ENCODE measurements around the gene FAM78B. TPM values are rescaled to one million over a fixed set of nuclear protein-coding genes. Genes with fewer than 3 reads are reported as not detected.

Gene FAM78B
- total and polyA plus RNA-seq, 10 of the 15 experiments (the other 5 are each of a cell fraction or from before 2014, with no cell fraction given), result 0.10 to 4.9 (median 1.6) TPM

DNA sequence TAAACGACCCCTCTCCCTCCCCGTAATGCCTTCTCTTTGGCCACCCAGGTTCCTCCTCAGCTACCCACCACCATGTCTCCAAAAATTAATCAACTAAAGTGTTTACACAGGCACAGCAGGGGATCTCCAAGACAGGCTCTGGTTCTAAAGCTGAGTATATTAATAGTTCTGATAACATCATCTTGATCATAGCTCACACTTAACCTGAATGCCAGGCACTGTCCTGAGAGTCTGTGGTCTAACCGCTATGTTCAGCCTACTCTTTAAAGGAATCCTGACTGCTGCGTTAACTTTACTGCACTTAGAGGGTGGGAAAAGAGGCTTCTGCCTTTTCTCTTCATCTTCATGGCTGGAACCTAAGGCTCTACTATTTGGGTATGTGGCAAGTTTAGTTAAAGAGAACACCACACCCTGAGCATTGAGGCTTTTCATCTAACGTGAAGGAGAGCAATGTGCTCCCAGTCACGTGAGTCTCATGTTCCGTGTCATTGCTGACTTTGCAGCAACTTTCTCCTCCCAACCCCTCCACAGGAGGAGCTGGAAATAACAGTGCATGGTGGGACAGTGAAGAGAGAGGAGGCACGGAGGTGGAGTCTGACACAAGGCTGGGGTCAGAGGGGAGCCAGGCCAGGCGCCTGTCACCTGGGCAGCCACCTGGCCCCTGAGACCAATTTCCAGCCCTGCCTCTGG, 86.4 kb downstream of the FAM78B start:
- Histone ChIP-seq H3K27ac (ENCODE audit: control insufficient read depth, insufficient read depth) (no peak overlapping the region), H3K79me2 (ENCODE audit: control insufficient read depth, insufficient read depth, low read length) (no peaks in the 10 kb centered on the region), H3K27me3 (replicated peaks in 1 of 2; ENCODE audit: control insufficient read depth in 2 of 2, insufficient read depth in 2 of 2, low read length in 1 of 2) (no peaks in the 10 kb centered on the region), H3K4me2 (ENCODE audit: control insufficient read depth, insufficient read depth) (no peak overlapping the region), H3K4me1 (ENCODE audit: control insufficient read depth, insufficient read depth, low read length) (peaks cover 9% of the 10 kb centered on the region; the same call in 1 of the 2 replicates), H3K4me3 (no peak overlapping the region), H3K36me3 (ENCODE audit: control insufficient read depth in 2 of 2, insufficient read depth in 2 of 2, low read length in 1 of 2) (no peaks in the 10 kb centered on the region), H2AFZ (ENCODE audit: control insufficient read depth, low read depth, low read length) (no peak overlapping the region), H3K9me3 (replicated peaks; ENCODE audit: control insufficient read depth, insufficient read depth, low read length) (no peaks in the 10 kb centered on the region; the same call in 2 of the 3 replicates), H3K9ac (ENCODE audit: control insufficient read depth, insufficient read depth, low read length) (no peak overlapping the region), H4K20me1 (ENCODE audit: control insufficient read depth, insufficient read depth) (no peaks in the 10 kb centered on the region)
- intact Hi-C loops (cut with micrococcal nuclease; ENCODE audit: unreplicated experiment) (loop anchor here (5.0 kb wide), 1 partner anchor 203 kb away; no protein-coding TSS in a partner anchor), in situ Hi-C loops (cut with MboI) (no loop called here)
- CTCF ChIA-PET, result interaction anchor here (0.8 kb wide), 1 partner anchor 11 kb away, joined by 5 read pairs; no protein-coding TSS in a partner anchor
- SMC1A ChIA-PET (ENCODE audit: uncharacterized antibody, unreplicated experiment), result interaction anchor here (0.6 to 1.2 kb wide), 4 partner anchors 9 to 21 kb away, joined by 3 to 4 read pairs (median 3); no protein-coding TSS in a partner anchor
- DNase-seq (ENCODE audit: low read depth, low spot score) (peak; percentile 5), ATAC-seq (peak; percentile 64), FAIRE-seq (no peak)
- BruUV-seq (replicated peaks), result no TSS peak
- RAD21 ChIA-PET (ENCODE audit: unreplicated experiment), result interaction anchor here (0.7 to 1.8 kb wide), 5 partner anchors 9 to 90 kb away, joined by 3 to 5 read pairs (median 4); no protein-coding TSS in a partner anchor
- 54% methylated on average over 9 of the region's 9 CpGs for WGBS (ENCODE audit: insufficient coverage, insufficient replicate concordance, low lambda C conversion rate, missing lambda C conversion rate)
- POLR2A ChIA-PET, result no interaction called here
- TF ChIP-seq MTA3 (IDR thresholded peaks at IDR 0.05; ENCODE audit: borderline replicate concordance, low read length) (no peak), IRF4 (IDR thresholded peaks at IDR 0.05; ENCODE audit: low read depth, low read length) (no peak), CBX5 (IDR thresholded peaks at IDR 0.05; ENCODE audit: low read depth) (no peak), SMAD5 (IDR thresholded peaks at IDR 0.05; ENCODE audit: low read depth) (no peak), SP1 (IDR thresholded peaks at IDR 0.05; ENCODE audit: low read depth, low read length) (no peak), ZSCAN29 (IDR thresholded peaks at IDR 0.05) (no peak), ATF7 (IDR thresholded peaks at IDR 0.05; ENCODE audit: low read depth) (no peak)
- TF ChIP-seq, protein P1, sequence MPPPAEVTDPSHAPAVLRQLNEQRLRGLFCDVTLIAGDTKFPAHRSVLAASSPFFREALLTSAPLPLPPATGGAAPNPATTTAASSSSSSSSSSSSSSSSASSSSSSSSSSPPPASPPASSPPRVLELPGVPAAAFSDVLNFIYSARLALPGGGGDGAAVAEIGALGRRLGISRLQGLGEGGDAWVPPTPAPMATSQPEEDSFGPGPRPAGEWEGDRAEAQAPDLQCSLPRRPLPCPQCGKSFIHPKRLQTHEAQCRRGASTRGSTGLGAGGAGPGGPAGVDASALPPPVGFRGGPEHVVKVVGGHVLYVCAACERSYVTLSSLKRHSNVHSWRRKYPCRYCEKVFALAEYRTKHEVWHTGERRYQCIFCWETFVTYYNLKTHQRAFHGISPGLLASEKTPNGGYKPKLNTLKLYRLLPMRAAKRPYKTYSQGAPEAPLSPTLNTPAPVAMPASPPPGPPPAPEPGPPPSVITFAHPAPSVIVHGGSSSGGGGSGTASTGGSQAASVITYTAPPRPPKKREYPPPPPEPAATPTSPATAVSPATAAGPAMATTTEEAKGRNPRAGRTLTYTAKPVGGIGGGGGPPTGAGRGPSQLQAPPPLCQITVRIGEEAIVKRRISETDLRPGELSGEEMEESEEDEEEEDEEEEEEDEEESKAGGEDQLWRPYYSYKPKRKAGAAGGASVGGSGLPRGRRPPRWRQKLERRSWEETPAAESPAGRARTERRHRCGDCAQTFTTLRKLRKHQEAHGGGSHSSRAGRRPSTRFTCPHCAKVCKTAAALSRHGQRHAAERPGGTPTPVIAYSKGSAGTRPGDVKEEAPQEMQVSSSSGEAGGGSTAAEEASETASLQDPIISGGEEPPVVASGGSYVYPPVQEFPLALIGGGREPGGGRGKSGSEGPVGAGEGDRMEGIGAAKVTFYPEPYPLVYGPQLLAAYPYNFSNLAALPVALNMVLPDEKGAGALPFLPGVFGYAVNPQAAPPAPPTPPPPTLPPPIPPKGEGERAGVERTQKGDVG (CRISPR knock-in tag; IDR thresholded peaks at IDR 0.05), result no peak
- TF ChIP-seq, protein P2, sequence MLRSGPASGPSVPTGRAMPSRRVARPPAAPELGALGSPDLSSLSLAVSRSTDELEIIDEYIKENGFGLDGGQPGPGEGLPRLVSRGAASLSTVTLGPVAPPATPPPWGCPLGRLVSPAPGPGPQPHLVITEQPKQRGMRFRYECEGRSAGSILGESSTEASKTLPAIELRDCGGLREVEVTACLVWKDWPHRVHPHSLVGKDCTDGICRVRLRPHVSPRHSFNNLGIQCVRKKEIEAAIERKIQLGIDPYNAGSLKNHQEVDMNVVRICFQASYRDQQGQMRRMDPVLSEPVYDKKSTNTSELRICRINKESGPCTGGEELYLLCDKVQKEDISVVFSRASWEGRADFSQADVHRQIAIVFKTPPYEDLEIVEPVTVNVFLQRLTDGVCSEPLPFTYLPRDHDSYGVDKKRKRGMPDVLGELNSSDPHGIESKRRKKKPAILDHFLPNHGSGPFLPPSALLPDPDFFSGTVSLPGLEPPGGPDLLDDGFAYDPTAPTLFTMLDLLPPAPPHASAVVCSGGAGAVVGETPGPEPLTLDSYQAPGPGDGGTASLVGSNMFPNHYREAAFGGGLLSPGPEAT (IDR thresholded peaks at IDR 0.05; ENCODE audit: low read depth), result no peak
- TF ChIP-seq, protein P3, sequence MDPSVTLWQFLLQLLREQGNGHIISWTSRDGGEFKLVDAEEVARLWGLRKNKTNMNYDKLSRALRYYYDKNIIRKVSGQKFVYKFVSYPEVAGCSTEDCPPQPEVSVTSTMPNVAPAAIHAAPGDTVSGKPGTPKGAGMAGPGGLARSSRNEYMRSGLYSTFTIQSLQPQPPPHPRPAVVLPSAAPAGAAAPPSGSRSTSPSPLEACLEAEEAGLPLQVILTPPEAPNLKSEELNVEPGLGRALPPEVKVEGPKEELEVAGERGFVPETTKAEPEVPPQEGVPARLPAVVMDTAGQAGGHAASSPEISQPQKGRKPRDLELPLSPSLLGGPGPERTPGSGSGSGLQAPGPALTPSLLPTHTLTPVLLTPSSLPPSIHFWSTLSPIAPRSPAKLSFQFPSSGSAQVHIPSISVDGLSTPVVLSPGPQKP (IDR thresholded peaks at IDR 0.05; ENCODE audit: low read depth, low read length), result no peak
- TF ChIP-seq, protein P4, sequence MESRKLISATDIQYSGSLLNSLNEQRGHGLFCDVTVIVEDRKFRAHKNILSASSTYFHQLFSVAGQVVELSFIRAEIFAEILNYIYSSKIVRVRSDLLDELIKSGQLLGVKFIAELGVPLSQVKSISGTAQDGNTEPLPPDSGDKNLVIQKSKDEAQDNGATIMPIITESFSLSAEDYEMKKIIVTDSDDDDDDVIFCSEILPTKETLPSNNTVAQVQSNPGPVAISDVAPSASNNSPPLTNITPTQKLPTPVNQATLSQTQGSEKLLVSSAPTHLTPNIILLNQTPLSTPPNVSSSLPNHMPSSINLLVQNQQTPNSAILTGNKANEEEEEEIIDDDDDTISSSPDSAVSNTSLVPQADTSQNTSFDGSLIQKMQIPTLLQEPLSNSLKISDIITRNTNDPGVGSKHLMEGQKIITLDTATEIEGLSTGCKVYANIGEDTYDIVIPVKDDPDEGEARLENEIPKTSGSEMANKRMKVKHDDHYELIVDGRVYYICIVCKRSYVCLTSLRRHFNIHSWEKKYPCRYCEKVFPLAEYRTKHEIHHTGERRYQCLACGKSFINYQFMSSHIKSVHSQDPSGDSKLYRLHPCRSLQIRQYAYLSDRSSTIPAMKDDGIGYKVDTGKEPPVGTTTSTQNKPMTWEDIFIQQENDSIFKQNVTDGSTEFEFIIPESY (IDR thresholded peaks at IDR 0.05), result no peak
- TF ChIP-seq, protein P5, sequence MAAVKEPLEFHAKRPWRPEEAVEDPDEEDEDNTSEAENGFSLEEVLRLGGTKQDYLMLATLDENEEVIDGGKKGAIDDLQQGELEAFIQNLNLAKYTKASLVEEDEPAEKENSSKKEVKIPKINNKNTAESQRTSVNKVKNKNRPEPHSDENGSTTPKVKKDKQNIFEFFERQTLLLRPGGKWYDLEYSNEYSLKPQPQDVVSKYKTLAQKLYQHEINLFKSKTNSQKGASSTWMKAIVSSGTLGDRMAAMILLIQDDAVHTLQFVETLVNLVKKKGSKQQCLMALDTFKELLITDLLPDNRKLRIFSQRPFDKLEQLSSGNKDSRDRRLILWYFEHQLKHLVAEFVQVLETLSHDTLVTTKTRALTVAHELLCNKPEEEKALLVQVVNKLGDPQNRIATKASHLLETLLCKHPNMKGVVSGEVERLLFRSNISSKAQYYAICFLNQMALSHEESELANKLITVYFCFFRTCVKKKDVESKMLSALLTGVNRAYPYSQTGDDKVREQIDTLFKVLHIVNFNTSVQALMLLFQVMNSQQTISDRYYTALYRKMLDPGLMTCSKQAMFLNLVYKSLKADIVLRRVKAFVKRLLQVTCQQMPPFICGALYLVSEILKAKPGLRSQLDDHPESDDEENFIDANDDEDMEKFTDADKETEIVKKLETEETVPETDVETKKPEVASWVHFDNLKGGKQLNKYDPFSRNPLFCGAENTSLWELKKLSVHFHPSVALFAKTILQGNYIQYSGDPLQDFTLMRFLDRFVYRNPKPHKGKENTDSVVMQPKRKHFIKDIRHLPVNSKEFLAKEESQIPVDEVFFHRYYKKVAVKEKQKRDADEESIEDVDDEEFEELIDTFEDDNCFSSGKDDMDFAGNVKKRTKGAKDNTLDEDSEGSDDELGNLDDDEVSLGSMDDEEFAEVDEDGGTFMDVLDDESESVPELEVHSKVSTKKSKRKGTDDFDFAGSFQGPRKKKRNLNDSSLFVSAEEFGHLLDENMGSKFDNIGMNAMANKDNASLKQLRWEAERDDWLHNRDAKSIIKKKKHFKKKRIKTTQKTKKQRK (IDR thresholded peaks at IDR 0.05; ENCODE audit: low read depth, low read length), result no peak

All from GM12878 (cell line).